HG02642 (cell line): ENCODE data around the gene INF2.

Experiments
- ATAC-seq: cut with Tn5 transposase; IDR thresholded peaks from one replicate; pipeline ENCODE4 v1.9.1; 2021; ENCODE audit warnings: mild to moderate bottlenecking; ENCODE audit not compliant: unreplicated experiment, poor library complexity

INF2 gene

DNA sequence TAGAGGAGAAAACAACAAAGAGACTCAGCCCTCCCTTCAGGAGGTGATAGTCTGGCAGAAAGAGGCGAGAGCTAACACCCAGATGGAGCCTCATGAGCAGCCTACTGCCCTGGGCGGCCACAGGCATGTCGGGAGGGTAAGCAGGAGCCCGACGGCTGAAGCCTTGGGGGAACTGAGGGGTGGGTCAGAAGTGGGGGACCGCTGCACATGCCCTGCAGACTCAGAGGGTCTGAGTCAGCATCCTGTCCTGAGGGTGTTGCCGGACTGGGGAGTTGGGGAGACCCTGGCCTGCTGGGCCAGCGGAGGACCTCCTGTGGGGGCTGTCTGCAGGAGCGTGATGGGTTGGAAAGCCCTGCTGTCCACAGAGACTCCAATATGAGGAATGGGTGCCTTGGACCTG is 15.9 kb upstream of the INF2 start:
- no peak for ATAC-seq

DNA sequence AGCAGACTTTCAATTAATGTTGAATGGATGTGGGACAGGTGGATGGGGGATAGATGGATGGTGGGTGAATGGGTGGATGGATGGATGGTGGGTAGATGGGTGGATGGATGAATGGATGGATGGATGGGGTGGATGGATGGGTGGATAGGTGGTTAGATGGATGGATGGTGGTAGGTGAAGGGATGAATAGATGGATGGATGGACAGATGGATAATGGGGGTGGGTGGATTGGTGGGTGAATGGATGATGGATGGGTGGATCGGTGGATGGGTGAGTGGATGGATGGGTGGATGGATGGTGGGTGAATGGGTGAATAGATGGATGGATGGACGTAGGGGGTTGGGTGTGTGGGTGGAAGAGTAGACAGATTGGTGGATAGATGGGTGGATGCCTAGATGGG is 14.0 kb upstream of the INF2 start:
- ATAC-seq = no peak

DNA sequence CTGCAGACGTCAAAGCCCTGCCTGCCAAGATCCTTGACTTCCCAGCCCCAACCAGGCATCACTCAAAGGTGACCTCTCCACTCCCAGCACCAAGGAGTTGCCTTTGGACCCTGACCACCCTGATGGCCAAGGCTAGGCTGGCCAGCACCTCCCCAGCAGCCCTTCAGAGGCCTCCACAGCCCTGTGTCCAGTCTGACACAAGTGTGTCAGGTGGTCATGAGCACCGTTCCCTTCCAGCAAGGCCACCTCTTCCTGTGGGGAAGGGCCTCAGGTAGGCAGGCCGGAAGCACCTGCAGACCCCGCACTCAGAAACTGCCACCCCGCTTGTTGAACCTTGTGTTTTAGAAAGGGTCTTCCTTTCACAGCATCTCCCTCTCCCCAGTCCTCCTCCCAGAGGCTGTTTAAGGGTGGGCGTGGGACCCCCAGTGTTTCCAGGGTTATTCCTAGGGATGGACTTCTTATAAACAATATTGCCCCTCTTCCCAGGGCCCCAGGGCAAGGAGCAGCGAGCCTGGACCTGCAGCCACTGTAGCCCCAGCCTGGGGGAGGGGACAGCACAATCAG is 13.2 kb upstream of the INF2 start:
- no peak for ATAC-seq

GRCh38 chr14:104676694-104677511 is 12.5 kb upstream of the INF2 start:
- peak; percentile 34 for ATAC-seq

GRCh38 chr14:104677512-104678332 is 11.7 kb upstream of the INF2 start:
- ATAC-seq = peak; percentile 43

DNA sequence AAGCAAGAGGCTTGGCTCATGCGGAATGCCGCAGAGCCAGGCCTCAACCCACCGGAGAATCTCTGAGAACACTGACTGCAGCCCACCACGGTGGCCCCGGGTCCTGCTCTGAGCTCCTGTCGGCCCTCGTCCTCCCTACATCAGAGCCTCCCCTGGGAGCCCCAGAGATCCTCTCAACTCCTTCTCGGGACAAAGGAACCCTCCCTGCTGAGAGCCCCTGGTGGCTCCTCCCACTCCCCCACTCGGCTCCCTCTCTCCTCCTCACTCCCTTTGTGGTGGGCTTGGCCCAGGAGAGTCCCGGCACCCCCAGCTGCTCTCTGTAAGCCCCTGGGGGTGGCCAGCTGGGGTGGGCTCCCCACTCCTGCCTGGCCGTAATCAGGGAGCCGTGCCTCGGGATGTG is 11.1 kb upstream of the INF2 start:
- ATAC-seq = no peak

GRCh38 chr14:104678901-104679705 is 10.3 kb upstream of the INF2 start:
- ATAC-seq = no peak

- ATAC-seq = no peak
These were observed 9.2 kb upstream of the INF2 start for GRCh38 chr14:104680056-104680805.

DNA sequence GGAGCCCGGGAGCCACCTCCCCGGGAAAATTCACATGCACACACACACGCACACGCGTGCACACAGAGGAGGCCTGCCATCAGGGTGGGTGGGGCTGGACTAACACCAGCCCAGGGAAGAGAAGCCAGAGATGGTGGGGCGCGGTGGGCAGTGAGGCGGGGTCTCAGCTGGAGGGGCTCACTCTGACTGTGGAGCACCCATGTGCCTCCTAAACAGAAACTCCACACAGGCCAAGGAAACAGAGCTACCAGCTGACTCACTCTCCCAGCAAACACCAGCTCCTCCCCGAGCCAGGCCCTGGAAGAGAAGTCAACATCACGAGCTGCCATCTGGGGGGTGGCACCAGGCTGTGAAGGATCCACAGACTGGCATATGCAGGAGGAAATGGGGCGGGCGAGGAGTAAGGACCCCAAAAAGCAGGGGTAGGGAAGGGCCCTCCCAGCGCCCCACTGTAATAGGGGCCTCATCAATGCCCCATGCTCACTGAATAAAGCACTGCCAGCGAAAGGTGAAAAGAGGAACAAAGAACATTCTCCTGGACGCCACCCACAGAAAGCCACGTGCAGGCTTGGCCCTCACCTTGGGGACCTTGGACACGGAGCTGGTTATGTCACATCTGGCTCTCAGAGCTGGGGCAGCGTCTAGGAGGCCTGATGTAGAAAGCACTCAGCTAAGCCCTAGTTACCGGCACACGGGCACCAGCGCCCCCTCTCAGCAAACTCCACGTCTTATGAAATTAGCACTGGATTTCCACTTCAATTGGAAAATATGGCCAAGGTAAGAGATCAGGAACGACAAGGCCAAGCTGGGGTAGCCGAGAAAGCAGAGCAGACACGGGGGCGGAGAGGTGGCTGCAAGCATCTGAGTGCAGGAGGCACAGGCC is 8.4 kb upstream of the INF2 start:
- no peak for ATAC-seq

DNA sequence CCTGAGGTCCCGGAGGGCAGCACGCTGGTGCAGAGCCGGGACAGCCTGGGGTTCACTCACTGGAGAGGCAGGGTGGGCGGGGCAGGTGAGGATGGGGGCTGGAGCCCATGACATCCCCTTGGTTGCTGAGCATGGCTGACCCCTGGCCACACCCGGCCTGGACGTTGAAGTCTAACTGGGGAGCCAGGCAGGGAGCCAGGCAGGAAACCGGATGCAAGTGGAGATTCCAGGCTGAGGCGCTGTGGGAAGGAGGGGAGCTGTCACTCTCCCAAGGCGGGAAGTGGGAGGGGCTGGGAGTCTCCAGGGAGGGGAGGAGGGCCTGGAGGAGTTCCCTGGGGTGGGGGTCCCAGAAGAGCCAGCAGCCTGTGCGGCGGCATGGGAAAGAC is 7.7 kb upstream of the INF2 start:
- ATAC-seq = no peak

- ATAC-seq = no peak
These were observed 7.3 kb upstream of the INF2 start for GRCh38 chr14:104682107-104682593.

- no peak for ATAC-seq
These were observed 5.6 kb upstream of the INF2 start for GRCh38 chr14:104683653-104684448.

- ATAC-seq = no peak
These were observed 5.0 kb upstream of the INF2 start for GRCh38 chr14:104684449-104684821.

GRCh38 chr14:104685216-104685997 is 4.0 kb upstream of the INF2 start:
- no peak for ATAC-seq

DNA sequence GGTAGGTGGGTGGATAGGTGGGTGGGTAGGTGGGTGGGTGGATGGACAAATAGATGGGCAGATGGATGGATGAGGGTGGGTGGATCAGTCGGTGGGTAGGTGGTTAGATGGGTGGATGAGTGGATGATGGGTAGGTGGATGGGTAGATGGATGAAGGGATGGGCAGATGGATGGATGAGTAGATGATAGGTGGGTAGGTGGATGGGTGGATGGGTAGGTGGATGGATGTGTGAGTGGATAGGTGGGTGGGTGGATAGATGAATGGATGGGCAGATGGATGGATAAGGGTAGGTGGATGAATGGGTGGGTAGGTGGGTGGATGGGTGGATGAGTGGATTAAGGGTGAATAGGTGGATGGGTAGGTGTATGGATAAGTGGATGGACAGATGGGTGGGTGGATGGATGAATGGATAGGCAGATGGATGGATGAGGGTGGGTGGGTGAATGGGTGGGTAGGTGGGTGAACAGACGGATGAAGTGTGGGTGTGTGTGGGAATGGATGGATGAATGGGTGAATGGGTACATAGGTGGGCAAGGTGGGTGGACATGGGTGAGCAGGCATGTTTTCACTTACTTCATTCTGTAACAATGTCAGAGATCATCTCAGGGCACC is 3.3 kb upstream of the INF2 start:
- no peak for ATAC-seq

GRCh38 chr14:104686624-104687517 is 2.5 kb upstream of the INF2 start:
- ATAC-seq = no peak
